ENCODE data around the gene PCDH9. TPM values are rescaled to one million over a fixed set of nuclear protein-coding genes. Genes with fewer than 3 reads are reported as not detected.

PCDH9 gene
- total RNA-seq, 2 experiments from 2014 or later: 0.14 to 0.21 TPM

DNA sequence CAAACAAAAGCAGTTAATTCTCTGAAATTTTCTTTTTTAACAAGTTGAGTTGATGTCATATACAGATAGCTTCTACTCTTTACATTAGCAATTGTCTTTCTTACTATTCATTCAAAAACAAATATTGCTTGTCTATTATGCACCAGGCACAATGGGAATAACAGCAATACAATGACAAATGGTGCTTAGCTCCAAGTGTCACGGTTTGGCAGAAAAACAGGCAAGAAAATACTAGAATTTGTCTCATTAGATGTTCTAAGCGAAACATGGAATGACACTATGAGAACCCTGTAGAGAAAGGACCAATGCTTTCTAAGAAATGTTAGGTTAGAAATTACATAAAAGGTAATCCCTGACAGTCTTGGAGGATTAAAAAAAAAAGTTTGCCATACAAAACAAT lies 187.6 kb downstream of the PCDH9 start:
- ATAC-seq: no peak
- Mint-ChIP-seq H3K9me3 (ENCODE audit: low read depth) (no peaks in the 10 kb centered on the region), H3K27me3 (no peaks in the 10 kb centered on the region), H3K4me1 (no peaks in the 10 kb centered on the region), H3K4me3 (no peak overlapping the region), H3K27ac (no peak overlapping the region), H3K36me3 (ENCODE audit: low read depth) (no peaks in the 10 kb centered on the region)
- intact Hi-C loops (cut with DNase I, micrococcal nuclease): no loop called here
- ChIA-PET POLR2A (no interaction called here), CTCF (no interaction called here)
- DNase-seq: no peak

DNA sequence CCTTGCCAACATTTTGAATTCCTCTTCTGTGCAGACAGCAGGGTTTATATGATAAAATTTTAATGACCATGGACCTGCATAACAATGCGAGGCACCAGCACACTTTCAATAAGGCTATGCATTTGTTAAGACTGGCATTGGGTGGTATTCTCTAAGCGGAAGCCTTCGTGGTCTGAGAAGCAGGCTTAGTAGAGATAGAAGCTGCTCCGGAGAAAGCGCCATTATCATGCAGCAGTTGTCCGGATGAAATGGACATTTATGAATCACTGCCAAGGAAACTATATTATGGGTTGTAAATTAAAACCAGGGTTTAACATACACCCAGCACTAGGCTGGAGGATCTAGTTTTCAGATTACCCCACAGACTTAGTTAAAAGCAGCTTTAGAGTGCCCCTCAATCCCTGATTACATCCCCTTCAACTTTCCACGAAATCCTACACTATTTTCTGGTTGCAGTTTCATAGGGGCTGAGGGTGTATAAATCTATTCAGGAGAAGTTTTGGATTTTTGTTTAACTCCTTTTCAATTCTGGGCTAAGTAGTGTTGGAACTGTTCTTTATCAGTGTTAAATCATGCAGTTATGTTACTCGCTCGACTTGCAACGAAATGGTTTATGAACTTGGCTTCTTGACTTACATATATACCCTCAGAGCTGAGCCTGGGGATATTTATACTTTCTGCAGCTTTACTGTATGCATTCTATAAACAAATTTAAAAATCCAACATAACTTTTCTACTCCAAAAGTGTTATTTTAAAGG lies 193.3 kb downstream of the PCDH9 start:
- no peaks in the 10 kb centered on the region for H3K4me1 Mint-ChIP-seq
- H3K27ac Mint-ChIP-seq: no peak overlapping the region
- no peaks in the 10 kb centered on the region for H3K36me3 Mint-ChIP-seq (ENCODE audit: low read depth)
- ChIA-PET CTCF (interaction anchor here (1.5 kb wide), 1 partner anchor 63 kb away, joined by 3 read pairs; no protein-coding TSS in a partner anchor), POLR2A (no interaction called here)
- no peaks in the 10 kb centered on the region for H3K27me3 Mint-ChIP-seq
- intact Hi-C loops (cut with DNase I, micrococcal nuclease): no loop called here
- ATAC-seq: no peak
- H3K9me3 Mint-ChIP-seq (ENCODE audit: low read depth): no peaks in the 10 kb centered on the region
- DNase-seq: no peak
- no peak overlapping the region for H3K4me3 Mint-ChIP-seq

DNA sequence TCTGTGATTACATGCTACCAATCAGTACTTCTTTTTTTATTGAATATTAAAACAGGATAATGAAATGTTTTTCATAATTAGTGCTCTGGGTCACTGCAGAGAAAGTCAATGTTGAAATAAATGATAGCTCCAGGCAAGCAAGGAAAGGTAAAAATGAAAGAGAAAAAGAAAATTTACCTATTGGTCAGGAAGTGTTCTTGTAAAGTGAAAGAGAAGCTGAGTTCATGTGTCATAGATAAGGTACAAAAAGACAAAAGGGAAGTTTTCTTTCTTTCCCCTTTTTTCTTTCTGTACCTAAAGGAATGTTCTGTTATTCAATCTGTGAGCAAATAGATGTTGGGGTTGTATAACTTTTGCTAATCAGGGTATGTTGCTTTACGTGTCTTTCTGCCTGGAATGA lies 197.0 kb downstream of the PCDH9 start:
- no peaks in the 10 kb centered on the region for H3K27me3 Mint-ChIP-seq
- no peaks in the 10 kb centered on the region for H3K36me3 Mint-ChIP-seq (ENCODE audit: low read depth)
- POLR2A ChIA-PET: no interaction called here
- no peak for ATAC-seq
- no peaks in the 10 kb centered on the region for H3K9me3 Mint-ChIP-seq (ENCODE audit: low read depth)
- intact Hi-C loops (cut with DNase I, micrococcal nuclease): no loop called here
- CTCF ChIA-PET: no interaction called here
- no peak overlapping the region for H3K27ac Mint-ChIP-seq
- H3K4me3 Mint-ChIP-seq: no peak overlapping the region
- DNase-seq: no peak
- H3K4me1 Mint-ChIP-seq: no peaks in the 10 kb centered on the region

DNA sequence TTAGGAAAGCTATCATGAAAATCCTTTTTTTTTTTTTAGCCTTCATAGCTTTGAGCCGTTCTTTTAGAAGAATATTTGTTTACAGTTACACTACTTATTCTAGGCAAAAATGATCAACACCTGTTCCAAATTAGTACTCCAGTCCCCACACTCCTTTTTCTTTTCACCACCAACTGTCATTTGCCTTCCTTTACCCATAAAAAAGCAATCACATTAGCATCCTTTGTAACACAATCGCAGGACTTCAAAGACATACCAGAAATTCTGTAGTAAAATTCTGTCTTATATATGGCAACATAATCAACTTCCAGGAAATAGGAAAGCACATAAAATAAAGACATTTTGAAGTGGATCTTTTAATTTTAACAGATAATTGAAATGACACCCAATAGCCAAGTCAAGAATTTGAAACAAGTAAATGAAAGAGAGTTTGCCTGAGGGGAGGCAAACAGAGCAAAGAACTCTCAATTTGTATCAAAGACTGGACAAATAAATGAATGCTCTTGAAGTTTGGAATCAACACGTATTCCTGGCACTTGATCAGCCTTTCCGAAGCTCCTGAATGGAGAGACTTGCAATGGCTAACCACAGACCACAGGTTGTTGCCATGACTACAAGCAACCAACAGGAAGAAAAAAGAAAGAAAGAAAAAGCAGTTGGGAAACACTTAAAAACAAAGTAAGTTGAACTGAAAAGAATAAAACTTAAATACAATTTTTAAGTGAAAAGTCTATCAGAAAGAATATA lies 206.8 kb downstream of the PCDH9 start:
- CTCF ChIA-PET: interaction anchor here (0.9 kb wide), 1 partner anchor 23 kb away, joined by 3 read pairs; no protein-coding TSS in a partner anchor
- Mint-ChIP-seq H3K9me3 (ENCODE audit: low read depth) (no peaks in the 10 kb centered on the region), H3K27ac (no peak overlapping the region), H3K36me3 (ENCODE audit: low read depth) (no peaks in the 10 kb centered on the region), H3K4me1 (peaks cover 6% of the 10 kb centered on the region), H3K4me3 (no peak overlapping the region), H3K27me3 (no peaks in the 10 kb centered on the region)
- no peak for ATAC-seq
- DNase-seq: peak; percentile 4
- POLR2A ChIA-PET: no interaction called here
- intact Hi-C loops (cut with DNase I, micrococcal nuclease): no loop called here

DNA sequence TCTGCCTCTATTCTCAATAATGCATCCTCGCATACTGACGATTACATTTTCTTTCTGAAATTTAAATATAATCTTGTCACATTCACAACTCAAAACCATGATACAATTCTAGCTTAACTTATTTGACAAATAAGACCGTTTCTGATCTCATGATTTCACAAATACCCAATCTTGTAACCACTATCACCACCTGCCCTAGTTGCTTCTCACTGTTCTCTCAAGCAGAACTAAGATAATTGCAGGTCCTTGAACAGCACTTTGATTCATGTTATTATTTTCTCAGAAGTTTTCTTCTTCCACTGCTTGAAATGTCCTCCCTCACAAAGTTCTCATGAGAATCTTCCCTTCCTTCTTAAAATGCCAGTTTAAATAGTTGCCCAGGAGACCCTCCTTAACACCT lies 211.4 kb downstream of the PCDH9 start:
- Mint-ChIP-seq H3K27ac (no peak overlapping the region), H3K27me3 (no peaks in the 10 kb centered on the region), H3K4me3 (no peak overlapping the region), H3K4me1 (peaks cover 6% of the 10 kb centered on the region), H3K9me3 (ENCODE audit: low read depth) (no peaks in the 10 kb centered on the region), H3K36me3 (ENCODE audit: low read depth) (no peaks in the 10 kb centered on the region)
- ATAC-seq (no peak), DNase-seq (no peak)
- intact Hi-C loops (cut with DNase I, micrococcal nuclease): no loop called here
- ChIA-PET POLR2A (interaction anchor here (0.7 kb wide), 1 partner anchor 106 kb away, joined by 3 read pairs; no protein-coding TSS in a partner anchor), CTCF (no interaction called here)

DNA sequence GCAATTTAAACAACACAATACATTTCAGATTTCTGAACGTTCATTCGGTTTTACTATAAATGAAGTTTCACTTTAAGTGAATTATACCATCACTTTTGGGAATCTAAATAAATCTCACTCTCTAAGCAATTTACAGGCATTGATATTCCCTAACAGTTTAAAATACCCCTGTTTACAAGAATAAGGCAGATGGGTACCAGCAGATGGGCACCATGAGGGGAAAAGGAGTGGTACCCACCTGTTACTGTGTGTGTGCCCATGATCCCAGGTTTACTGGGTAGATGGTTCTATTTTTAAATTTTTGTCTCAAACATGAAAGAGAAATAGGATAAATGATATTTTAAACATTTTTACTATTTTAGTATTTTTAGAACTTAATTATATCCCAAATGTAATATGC lies 212.9 kb downstream of the PCDH9 start:
- Mint-ChIP-seq H3K4me3 (no peak overlapping the region), H3K36me3 (ENCODE audit: low read depth) (no peaks in the 10 kb centered on the region), H3K4me1 (no peaks in the 10 kb centered on the region), H3K9me3 (ENCODE audit: low read depth) (no peaks in the 10 kb centered on the region), H3K27ac (no peak overlapping the region), H3K27me3 (no peaks in the 10 kb centered on the region)
- intact Hi-C loops (cut with DNase I, micrococcal nuclease): no loop called here
- POLR2A ChIA-PET: no interaction called here
- no peak for ATAC-seq
- DNase-seq: no peak
- CTCF ChIA-PET: no interaction called here

DNA sequence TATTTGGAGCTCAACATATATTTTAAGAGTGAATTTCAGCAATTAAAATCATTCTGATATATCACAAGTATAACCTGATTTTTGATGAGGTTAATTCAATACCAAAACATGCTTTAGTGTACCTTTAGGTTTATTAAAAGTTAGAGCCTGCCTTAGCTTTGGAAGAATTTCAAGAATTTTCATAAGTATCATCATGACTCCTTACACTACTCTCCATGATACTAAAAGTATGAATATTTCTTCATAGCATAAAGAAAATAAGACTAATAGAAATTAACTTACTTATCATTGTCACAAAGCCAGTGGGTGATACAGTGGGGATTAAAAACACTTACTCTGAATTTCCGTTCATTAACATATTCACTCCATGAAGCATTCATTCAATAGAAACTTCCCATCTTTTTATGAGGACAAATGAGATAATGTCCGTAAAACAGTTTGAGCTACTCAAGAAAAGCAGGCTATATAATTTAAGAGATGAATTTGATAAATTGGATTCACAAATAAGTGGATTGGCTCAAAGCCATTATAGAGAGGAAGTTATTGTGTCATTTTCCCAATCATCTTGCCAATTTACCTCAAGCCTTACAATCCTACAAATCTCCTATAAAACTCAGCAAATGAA lies 214.0 kb downstream of the PCDH9 start:
- intact Hi-C loops (cut with DNase I, micrococcal nuclease): no loop called here
- ChIA-PET POLR2A (no interaction called here), CTCF (interaction anchor here (0.6 kb wide), 1 partner anchor 14 kb away, joined by 3 read pairs; no protein-coding TSS in a partner anchor)
- DNase-seq (no peak), ATAC-seq (no peak)
- H3K9me3 Mint-ChIP-seq (ENCODE audit: low read depth): no peaks in the 10 kb centered on the region
- no peaks in the 10 kb centered on the region for H3K27me3 Mint-ChIP-seq
- H3K4me1 Mint-ChIP-seq: no peaks in the 10 kb centered on the region
- no peak overlapping the region for H3K27ac Mint-ChIP-seq
- H3K36me3 Mint-ChIP-seq (ENCODE audit: low read depth): no peaks in the 10 kb centered on the region
- no peak overlapping the region for H3K4me3 Mint-ChIP-seq

DNA sequence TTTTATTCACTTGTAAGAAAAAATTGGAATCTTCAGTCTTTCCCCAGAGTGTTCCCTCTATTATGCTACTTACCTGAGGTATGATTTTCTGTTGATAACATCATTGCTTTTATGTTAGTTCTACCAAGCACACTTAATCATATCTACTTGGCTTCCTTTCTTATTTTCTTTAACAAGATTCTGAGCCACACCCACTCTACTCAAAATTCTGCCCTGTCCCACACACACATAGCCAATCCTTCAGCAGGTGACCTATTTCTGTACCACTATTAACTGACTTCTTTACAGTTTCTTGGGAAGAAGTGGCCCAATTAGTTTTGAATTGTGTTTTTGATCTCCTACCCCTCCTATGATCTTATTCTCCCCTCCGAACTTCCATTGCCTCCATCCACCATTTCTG lies 215.7 kb downstream of the PCDH9 start:
- DNase-seq (no peak), ATAC-seq (no peak)
- ChIA-PET CTCF (no interaction called here), POLR2A (no interaction called here)
- Mint-ChIP-seq H3K9me3 (ENCODE audit: low read depth) (no peaks in the 10 kb centered on the region), H3K4me1 (no peaks in the 10 kb centered on the region), H3K27ac (no peak overlapping the region), H3K27me3 (no peaks in the 10 kb centered on the region), H3K4me3 (no peak overlapping the region), H3K36me3 (ENCODE audit: low read depth) (no peaks in the 10 kb centered on the region)
- intact Hi-C loops (cut with DNase I, micrococcal nuclease): no loop called here

DNA sequence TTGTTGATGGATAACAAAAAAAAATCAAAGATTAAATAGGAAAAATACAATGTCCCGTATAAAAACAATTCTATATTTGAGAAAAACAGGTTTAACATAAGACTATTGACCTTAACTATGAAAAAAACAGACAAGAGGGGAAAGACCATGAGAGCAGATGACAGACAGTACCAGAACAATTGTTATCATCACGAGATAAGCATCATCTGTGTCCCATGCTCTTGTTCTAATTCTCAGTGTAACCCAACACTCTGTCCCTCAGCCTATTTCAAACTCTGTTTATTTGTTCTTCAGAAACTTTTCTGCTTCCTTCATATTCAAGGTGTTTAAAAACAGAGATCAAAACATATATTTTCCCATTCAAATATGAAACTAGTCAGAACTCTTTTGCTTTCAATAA lies 216.4 kb downstream of the PCDH9 start:
- intact Hi-C loops (cut with DNase I, micrococcal nuclease): no loop called here
- no peak overlapping the region for H3K27ac Mint-ChIP-seq
- H3K36me3 Mint-ChIP-seq (ENCODE audit: low read depth): no peaks in the 10 kb centered on the region
- no peaks in the 10 kb centered on the region for H3K4me1 Mint-ChIP-seq
- DNase-seq (no peak), ATAC-seq (no peak)
- no peak overlapping the region for H3K4me3 Mint-ChIP-seq
- ChIA-PET POLR2A (no interaction called here), CTCF (no interaction called here)
- no peaks in the 10 kb centered on the region for H3K27me3 Mint-ChIP-seq
- no peaks in the 10 kb centered on the region for H3K9me3 Mint-ChIP-seq (ENCODE audit: low read depth)

DNA sequence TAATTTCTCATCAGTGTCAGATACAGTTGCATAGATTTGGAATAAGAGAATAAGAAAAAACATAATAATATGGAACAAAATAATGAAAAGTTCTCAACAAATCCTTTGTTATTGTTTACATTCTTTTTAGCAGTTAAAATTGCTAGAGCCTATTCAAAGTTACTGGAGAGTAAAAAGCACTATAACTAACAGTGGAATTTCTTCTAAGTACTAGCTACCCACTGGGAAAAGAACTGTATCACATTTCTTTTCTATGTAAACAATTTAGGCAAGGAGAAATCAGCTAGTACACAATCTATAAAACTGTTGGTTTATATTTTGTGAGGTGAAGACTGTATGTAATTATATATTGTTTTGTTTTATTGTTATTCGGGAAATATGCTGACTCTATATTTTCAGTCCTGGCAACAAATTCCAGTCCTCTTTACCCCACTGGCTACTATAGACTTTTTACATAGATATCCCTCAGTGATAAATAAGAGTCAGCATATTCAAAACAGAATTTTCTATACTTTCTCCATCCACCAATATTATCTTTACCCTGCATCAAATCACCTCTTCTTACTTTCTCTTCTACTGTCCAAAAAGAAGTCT lies 222.0 kb downstream of the PCDH9 start:
- Mint-ChIP-seq H3K36me3 (ENCODE audit: low read depth) (no peaks in the 10 kb centered on the region), H3K27ac (no peak overlapping the region), H3K4me3 (no peak overlapping the region), H3K4me1 (no peaks in the 10 kb centered on the region), H3K27me3 (no peaks in the 10 kb centered on the region), H3K9me3 (ENCODE audit: low read depth) (no peaks in the 10 kb centered on the region)
- ATAC-seq (no peak), DNase-seq (no peak)
- CTCF ChIA-PET: no interaction called here
- POLR2A ChIA-PET: no interaction called here
- intact Hi-C loops (cut with DNase I, micrococcal nuclease): no loop called here

DNA sequence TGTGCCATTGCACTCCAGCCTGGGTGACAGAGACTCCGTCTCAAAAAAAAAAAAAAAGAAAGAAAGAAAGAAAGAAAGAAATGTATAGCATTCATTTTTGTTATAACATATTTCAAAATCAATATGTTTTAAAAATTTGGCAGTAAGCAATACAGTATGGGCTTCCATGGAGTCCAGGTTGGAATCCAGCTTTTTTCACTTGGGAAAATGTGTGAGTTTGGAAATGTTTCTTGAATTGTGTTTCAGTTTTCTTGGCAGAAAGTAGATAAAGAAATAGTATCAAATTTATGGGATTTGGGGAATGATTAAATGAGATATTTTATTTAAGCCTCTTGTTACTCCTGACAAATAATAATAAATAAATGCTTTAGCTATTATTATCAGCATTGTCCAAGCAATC lies 225.6 kb downstream of the PCDH9 start:
- CTCF ChIA-PET: no interaction called here

DNA sequence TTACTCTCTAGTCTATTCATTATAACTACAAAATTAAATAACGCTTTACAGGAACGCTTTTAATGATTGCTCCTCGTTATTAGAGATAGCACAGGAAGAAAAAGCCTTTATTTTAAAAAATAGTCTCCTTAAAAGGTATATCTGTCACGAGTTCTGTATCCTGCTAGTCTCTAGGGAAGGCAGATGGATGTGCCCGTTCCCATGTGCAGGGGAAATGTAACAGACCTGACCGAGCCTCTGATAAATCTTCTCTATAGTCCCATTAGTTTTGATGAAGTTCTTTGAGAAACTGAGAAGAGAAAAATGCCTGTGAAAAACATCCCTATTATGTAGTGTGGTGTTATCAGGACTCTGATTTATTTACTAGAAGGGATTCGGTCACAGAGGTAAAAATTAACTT lies 226.4 kb downstream of the PCDH9 start:
- Mint-ChIP-seq H3K27me3 (no peaks in the 10 kb centered on the region), H3K27ac (no peak overlapping the region), H3K9me3 (ENCODE audit: low read depth) (no peaks in the 10 kb centered on the region), H3K36me3 (ENCODE audit: low read depth) (no peaks in the 10 kb centered on the region), H3K4me3 (no peak overlapping the region), H3K4me1 (no peaks in the 10 kb centered on the region)
- CTCF ChIA-PET: no interaction called here
- DNase-seq (no peak), ATAC-seq (no peak)
- POLR2A ChIA-PET: no interaction called here
- intact Hi-C loops (cut with DNase I, micrococcal nuclease): no loop called here

More for the DNA sequence above, 225.6 kb downstream of the PCDH9 start:
- intact Hi-C loops (cut with DNase I, micrococcal nuclease): no loop called here
- no peak for ATAC-seq
- no peak for DNase-seq
- H3K4me1 Mint-ChIP-seq: no peaks in the 10 kb centered on the region
- no peak overlapping the region for H3K27ac Mint-ChIP-seq
- no peaks in the 10 kb centered on the region for H3K9me3 Mint-ChIP-seq (ENCODE audit: low read depth)
- no peak overlapping the region for H3K4me3 Mint-ChIP-seq
- POLR2A ChIA-PET: no interaction called here
- no peaks in the 10 kb centered on the region for H3K27me3 Mint-ChIP-seq
- no peaks in the 10 kb centered on the region for H3K36me3 Mint-ChIP-seq (ENCODE audit: low read depth)
